ENCODE measurements around the gene TBRG1. TPM values are rescaled to one million over a fixed set of nuclear protein-coding genes. Genes with fewer than 3 reads are reported as not detected.

Gene TBRG1
- total RNA-seq, 1 donor from 2014 or later = 46.3 TPM

- intact Hi-C loops (cut with DNase I) = no loop called here
- no peaks in the 10 kb centered on the region for H3K4me1 ChIP-seq
- TF ChIP-seq, protein P1, sequence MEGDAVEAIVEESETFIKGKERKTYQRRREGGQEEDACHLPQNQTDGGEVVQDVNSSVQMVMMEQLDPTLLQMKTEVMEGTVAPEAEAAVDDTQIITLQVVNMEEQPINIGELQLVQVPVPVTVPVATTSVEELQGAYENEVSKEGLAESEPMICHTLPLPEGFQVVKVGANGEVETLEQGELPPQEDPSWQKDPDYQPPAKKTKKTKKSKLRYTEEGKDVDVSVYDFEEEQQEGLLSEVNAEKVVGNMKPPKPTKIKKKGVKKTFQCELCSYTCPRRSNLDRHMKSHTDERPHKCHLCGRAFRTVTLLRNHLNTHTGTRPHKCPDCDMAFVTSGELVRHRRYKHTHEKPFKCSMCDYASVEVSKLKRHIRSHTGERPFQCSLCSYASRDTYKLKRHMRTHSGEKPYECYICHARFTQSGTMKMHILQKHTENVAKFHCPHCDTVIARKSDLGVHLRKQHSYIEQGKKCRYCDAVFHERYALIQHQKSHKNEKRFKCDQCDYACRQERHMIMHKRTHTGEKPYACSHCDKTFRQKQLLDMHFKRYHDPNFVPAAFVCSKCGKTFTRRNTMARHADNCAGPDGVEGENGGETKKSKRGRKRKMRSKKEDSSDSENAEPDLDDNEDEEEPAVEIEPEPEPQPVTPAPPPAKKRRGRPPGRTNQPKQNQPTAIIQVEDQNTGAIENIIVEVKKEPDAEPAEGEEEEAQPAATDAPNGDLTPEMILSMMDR (IDR thresholded peaks at IDR 0.05) = no peak
- no peaks in the 10 kb centered on the region for H3K9me3 ChIP-seq
- DNase-seq (no peak), ATAC-seq (no peak)
- H3K4me3 ChIP-seq = no peak overlapping the region
- H3K36me3 ChIP-seq = no peaks in the 10 kb centered on the region
- peaks cover 31% of the 10 kb centered on the region for H3K27me3 ChIP-seq (ENCODE audit: low read depth)
- no peak overlapping the region for H3K27ac ChIP-seq
These were observed 10.0 kb upstream of the TBRG1 start for GRCh38 chr11:124612567-124613246.

GRCh38 chr11:124618863-124619262, 3.8 kb upstream of the TBRG1 start:
- Histone ChIP-seq H3K27me3 (ENCODE audit: low read depth) (peaks cover 30% of the 10 kb centered on the region), H3K4me1 (peaks cover 10% of the 10 kb centered on the region), H3K27ac (no peak overlapping the region), H3K36me3 (no peaks in the 10 kb centered on the region), H3K4me3 (no peak overlapping the region), H3K9me3 (no peaks in the 10 kb centered on the region)
- DNase-seq = no peak
- ATAC-seq = no peak
- intact Hi-C loops (cut with DNase I) = no loop called here
- TF ChIP-seq, protein P1 (IDR thresholded peaks at IDR 0.05) = no peak

DNA sequence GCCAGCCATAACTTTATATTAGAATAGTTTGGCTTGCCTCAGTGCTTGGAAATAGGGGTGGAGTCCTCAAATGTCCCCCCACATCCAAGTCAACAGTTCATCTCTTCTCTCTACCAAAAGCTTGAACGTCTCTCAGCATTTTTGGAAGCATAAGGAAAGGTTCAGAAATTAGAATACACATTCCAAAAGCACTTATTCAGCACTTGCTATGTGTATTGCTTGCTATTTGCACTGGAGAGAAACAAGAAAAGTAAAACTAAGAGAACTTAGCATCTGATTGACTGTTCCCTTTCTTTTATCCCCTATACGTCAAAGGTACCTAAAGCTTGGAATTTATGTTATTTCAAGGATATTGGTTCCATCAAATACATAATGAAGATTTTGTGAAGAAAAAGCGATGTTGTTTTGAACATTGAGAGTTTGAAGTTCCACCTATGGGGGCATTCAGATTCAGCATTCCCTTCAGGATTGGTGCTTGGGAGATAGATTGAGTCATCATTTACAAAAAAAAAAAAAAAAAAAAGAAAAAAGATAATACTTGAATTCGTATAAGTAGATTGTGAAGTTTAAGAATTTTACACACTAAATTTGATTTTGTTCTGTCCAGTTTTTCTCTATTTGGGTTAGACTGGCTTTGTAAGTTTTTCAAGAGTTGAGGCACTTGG, 1.3 kb downstream of the TBRG1 start:
- Histone ChIP-seq H3K27me3 (ENCODE audit: low read depth) (no peaks in the 10 kb centered on the region), H3K9me3 (no peaks in the 10 kb centered on the region), H3K4me3 (peak overlapping the region; percentile 92), H3K4me1 (peaks cover 25% of the 10 kb centered on the region), H3K36me3 (peaks cover 46% of the 10 kb centered on the region), H3K27ac (peak overlapping the region; percentile 96)
- intact Hi-C loops (cut with DNase I) = no loop called here
- TF ChIP-seq, protein P1 (IDR thresholded peaks at IDR 0.05) = no peak
- no peak for ATAC-seq
- DNase-seq = no peak

GRCh38 chr11:124625504-124626168, 3.0 kb downstream of the TBRG1 start:
- Histone ChIP-seq H3K4me1 (peaks cover 25% of the 10 kb centered on the region), H3K36me3 (peaks cover 61% of the 10 kb centered on the region), H3K4me3 (no peak overlapping the region), H3K9me3 (no peaks in the 10 kb centered on the region), H3K27ac (no peak overlapping the region), H3K27me3 (ENCODE audit: low read depth) (no peaks in the 10 kb centered on the region)
- ATAC-seq = no peak
- intact Hi-C loops (cut with DNase I) = no loop called here
- no peak for DNase-seq
- TF ChIP-seq, protein P1 (IDR thresholded peaks at IDR 0.05) = no peak

DNA sequence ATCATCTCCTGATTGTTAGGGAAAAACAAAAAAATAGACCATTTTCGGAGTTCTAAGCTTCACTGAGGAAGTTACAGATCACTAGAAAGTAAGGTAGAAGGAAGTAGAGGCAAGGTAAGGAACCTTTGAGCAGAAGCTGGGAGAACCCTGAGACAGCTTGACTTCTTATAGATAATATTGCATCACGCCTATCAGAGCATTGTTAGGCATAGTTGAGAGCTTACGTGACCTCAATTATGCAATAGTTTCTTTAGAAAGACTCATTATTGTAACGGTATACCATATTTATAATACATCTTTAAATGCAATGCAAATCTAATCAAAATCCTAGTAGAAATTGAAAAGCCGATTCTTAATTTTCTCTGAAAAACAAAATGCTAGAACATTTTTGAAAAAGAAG, 4.9 kb downstream of the TBRG1 start:
- TF ChIP-seq, protein P1 (IDR thresholded peaks at IDR 0.05) = no peak
- Histone ChIP-seq H3K36me3 (peaks cover 81% of the 10 kb centered on the region), H3K27me3 (ENCODE audit: low read depth) (no peaks in the 10 kb centered on the region), H3K9me3 (no peaks in the 10 kb centered on the region), H3K4me1 (peaks cover 20% of the 10 kb centered on the region), H3K4me3 (no peak overlapping the region), H3K27ac (no peak overlapping the region)
- no peak for DNase-seq
- ATAC-seq = no peak
- intact Hi-C loops (cut with DNase I) = no loop called here

Measured in lower lobe of right lung (tissue), 2 donors.